HepG2 (cell line): ENCODE measurements around the gene CHST1.

Source experiments
- FOXM1 ChIP-seq: sonication (generic); formaldehyde crosslinking; IDR thresholded peaks from 2 replicates; pipeline ENCODE4 v1.5.0; 2020; ENCODE audit warnings: missing genetic modification reagents
- HIVEP1 ChIP-seq: sonication (generic); formaldehyde crosslinking; IDR thresholded peaks from 2 replicates; pipeline ENCODE4 v1.4.0; 2020; ENCODE audit warnings: mild to moderate bottlenecking, missing genetic modification reagents
- MAZ ChIP-seq, 2 experiments: sonication (generic) in 1 of 2; formaldehyde crosslinking in 1 of 2; IDR thresholded peaks; 2 replicates each; pipeline versions ENCODE4 v1.5.0 to v1.6.1; 2012 to 2020; ENCODE audit warnings: low read depth in 2 of 2, mild to moderate bottlenecking in 2 of 2, borderline replicate concordance in 1 of 2, improper control_type of control experiment in 1 of 2, low read length in 1 of 2, missing genetic modification reagents in 1 of 2, moderate library complexity in 1 of 2
- TBP ChIP-seq: sonication (generic); formaldehyde crosslinking; IDR thresholded peaks from 2 replicates; pipeline ENCODE4 v1.5.0; 2020; ENCODE audit warnings: missing genetic modification reagents
- TF ChIP-seq, protein P1 (sequence below): sonication (generic); formaldehyde crosslinking; conservative IDR thresholded peaks from 2 replicates; pipeline ENCODE4 v1.4.0; 2020; ENCODE audit warnings: missing genetic modification reagents
- TF ChIP-seq, protein P2 (sequence below): sonication (generic); formaldehyde crosslinking; IDR thresholded peaks from 2 replicates; pipeline ENCODE4 v1.4.0; 2020; ENCODE audit warnings: missing genetic modification reagents; ENCODE audit errors: not compliant biosample characterization

DNA sequence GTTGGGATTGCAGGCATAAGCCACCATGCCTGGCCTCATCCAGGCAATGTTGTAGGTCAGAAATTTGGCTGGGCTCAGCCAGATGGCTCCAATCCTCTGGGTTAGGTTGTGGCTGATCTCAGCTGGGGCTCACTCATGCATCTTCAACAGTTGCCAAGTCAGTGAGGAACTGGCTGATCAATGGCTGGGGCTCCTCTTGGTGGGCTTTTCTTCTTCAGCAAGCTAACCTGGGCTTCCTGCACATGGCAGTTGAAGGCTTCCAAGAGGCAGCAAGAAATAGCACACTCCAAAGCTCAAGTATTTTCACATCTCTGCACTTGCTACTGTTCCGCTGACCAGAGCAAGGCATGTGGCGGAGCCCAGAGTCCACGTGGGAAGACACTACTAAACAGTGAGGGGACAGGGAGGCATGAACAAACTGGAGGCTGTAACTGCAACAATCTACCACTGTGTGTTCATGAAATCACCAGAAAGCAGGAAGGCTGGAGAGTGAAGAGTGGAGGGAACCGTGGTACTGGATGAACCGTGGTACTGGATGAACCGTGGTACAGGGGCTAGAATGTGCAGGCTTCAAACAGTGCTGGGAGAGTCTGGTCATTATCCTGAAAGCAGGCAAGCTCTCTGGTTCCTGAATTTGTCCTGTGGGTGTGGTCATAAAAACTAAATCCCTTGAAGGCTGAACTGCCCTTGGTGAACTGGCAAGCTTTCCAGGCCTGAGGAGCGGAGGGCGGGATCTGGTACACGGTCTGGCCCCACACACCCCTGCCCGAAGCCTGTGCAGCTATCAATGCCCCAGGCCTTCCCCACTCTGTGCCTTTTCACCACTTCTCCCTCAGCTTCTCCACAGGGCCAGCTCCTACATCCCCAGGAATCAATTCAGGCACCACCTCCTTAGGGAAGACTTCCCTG is 20.2 kb downstream of the CHST1 start:
- TF ChIP-seq MAZ (IDR thresholded peaks at IDR 0.05; ENCODE audit: borderline replicate concordance, low read depth, low read length) (no peak), MAZ (CRISPR knock-in tag; IDR thresholded peaks at IDR 0.05; ENCODE audit: low read depth) (no peak), TBP (CRISPR knock-in tag) (no peak), HIVEP1 (no peak), FOXM1 (CRISPR knock-in tag) (no peak)
- TF ChIP-seq, protein P1, sequence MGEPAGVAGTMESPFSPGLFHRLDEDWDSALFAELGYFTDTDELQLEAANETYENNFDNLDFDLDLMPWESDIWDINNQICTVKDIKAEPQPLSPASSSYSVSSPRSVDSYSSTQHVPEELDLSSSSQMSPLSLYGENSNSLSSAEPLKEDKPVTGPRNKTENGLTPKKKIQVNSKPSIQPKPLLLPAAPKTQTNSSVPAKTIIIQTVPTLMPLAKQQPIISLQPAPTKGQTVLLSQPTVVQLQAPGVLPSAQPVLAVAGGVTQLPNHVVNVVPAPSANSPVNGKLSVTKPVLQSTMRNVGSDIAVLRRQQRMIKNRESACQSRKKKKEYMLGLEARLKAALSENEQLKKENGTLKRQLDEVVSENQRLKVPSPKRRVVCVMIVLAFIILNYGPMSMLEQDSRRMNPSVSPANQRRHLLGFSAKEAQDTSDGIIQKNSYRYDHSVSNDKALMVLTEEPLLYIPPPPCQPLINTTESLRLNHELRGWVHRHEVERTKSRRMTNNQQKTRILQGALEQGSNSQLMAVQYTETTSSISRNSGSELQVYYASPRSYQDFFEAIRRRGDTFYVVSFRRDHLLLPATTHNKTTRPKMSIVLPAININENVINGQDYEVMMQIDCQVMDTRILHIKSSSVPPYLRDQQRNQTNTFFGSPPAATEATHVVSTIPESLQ (CRISPR knock-in tag): no peak
- TF ChIP-seq, protein P2, sequence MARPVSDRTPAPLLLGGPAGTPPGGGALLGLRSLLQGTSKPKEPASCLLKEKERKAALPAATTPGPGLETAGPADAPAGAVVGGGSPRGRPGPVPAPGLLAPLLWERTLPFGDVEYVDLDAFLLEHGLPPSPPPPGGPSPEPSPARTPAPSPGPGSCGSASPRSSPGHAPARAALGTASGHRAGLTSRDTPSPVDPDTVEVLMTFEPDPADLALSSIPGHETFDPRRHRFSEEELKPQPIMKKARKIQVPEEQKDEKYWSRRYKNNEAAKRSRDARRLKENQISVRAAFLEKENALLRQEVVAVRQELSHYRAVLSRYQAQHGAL (CRISPR knock-in tag): no peak
